ENCODE data around the gene XKRX. TPM values are rescaled to one million over a fixed set of nuclear protein-coding genes. Genes with fewer than 3 reads are reported as not detected.

XKRX gene
- 0.15 TPM for polyA plus RNA-seq (2013, experiment 1 of 2)
- not detected for polyA plus RNA-seq (2013, experiment 2 of 2)

DNA sequence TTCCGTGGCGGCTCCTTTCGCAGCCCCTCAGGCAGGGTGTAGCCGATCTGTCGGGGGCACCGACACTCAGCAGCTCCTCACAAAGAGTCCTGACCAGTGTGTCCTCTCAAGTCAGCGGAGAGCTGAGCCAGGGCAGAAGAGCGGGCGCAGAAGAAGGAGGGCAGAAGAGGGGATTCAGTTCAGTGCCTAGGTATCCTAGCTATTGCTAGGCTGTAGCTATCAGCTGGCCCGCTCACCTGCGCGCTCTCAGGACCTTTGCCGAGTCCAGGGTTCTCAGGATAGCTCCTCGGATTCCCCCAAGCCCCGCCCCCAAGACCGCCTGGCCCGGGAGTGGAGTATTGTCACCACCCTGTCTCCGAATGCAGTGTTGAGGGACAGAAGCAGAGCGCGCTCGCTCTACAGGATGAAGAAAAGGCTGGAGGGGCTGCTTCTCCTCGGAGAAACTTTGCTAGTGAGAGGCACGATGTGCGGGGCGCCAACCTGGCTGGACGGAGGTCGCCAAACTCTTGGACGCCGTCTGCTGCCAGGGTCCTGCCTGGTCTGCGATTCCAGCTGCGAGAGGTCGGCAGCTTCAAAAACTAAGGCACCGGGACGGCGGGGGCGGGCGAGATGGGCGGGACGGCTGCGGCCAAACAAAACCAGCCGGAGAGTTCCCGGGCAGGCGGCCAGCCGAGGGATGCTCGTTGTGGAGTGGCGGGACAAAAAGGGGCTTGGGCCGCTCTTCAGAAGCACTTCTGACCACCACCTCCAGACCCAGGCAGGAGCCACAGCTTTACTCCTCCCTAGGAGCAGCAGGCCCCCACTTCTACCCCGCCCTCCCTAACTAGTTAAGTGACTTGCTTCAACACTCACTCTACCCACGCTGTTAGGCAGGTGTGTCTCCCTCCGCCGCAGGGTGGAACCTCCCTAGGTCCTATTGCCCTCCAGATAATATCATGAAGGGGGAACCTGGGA is at the start of gene XKRX:
Gene XKRX (minus strand): TSS at position 258 of the 954 bp plus-strand sequence. CDS start 613 bp downstream, outside the sequence.
- Histone ChIP-seq H3K4me1 (ENCODE audit: control insufficient read depth, insufficient read depth, low read length, poor library complexity, severe bottlenecking) (no peaks in the 10 kb centered on the region), H3K4me3 (ENCODE audit: extremely low read depth, insufficient read depth, low read length, poor library complexity, severe bottlenecking) (peak within 1 kb of the TSS; percentile 28), H3K36me3 (ENCODE audit: control insufficient read depth, insufficient read depth, low read length) (no peaks in the 10 kb centered on the region), H3K9me3 (ENCODE audit: control insufficient read depth, low read length) (peaks cover 4% of the 10 kb centered on the region), H3K27ac (ENCODE audit: low read depth, low read length, severe bottlenecking) (no peak within 1 kb of the TSS)
- WGBS, 2 experiments (ENCODE audit: insufficient coverage in 2 of 2) = 0 to 1% methylated on average over 20 to 21 of the region's 51 CpGs

DNA sequence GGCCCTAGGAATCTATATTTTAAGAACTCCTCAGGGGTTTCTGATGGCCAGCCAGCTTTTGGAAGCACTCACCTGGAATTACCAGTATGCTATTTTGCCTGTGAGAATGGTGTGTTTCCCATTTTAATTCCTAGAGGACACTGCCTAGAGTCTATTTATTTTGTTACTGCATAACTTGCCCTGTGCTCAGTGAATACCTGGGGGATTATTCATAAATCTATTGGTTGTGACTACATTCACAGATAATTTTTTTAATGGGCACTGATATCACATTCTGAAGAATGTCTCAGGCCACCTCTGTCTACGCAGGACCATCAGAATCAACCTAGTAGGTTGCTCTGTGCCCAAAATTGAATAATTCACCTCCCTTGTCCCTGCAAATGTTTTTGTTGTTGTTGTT is 47.5 kb upstream of the XKRX start:
- no peaks in the 10 kb centered on the region for H3K9me3 ChIP-seq (ENCODE audit: control insufficient read depth, low read length)

DNA sequence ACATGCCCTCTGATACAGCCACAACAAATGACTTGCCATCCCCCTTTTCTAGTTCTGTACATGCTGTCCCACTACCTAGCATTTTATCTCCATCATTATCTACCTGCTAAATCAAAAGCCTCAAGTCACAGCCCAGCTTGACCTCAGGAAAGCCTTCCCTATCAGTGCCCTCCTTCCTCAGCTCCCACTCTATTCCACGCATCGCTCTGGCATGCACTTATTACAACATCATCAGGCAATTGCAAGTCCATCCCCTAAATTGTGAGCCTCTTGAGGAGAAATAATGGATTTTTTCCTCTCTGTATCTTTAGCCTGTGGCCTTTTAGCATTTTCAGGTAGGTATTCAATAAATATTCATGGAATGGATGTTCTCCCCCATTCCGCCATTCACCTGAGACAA is 46.5 kb upstream of the XKRX start:
- Histone ChIP-seq H3K4me3 (ENCODE audit: extremely low read depth, insufficient read depth, low read length, poor library complexity, severe bottlenecking) (no peak overlapping the region), H3K36me3 (ENCODE audit: control insufficient read depth, insufficient read depth, low read length) (no peaks in the 10 kb centered on the region), H3K27ac (ENCODE audit: low read depth, low read length, severe bottlenecking) (no peak overlapping the region), H3K9me3 (ENCODE audit: control insufficient read depth, low read length) (no peaks in the 10 kb centered on the region), H3K4me1 (ENCODE audit: control insufficient read depth, insufficient read depth, low read length, poor library complexity, severe bottlenecking) (no peaks in the 10 kb centered on the region)
- WGBS, 2 experiments (ENCODE audit: insufficient coverage in 2 of 2) = no CpG with 5 or more reads among the region's 3 CpGs

More for the DNA sequence above, 47.5 kb upstream of the XKRX start:
- Histone ChIP-seq H3K4me3 (ENCODE audit: extremely low read depth, insufficient read depth, low read length, poor library complexity, severe bottlenecking) (no peak overlapping the region), H3K36me3 (ENCODE audit: control insufficient read depth, insufficient read depth, low read length) (no peaks in the 10 kb centered on the region), H3K4me1 (ENCODE audit: control insufficient read depth, insufficient read depth, low read length, poor library complexity, severe bottlenecking) (no peaks in the 10 kb centered on the region), H3K27ac (ENCODE audit: low read depth, low read length, severe bottlenecking) (no peak overlapping the region)
- WGBS, 2 experiments (ENCODE audit: insufficient coverage in 2 of 2) = no CpG with 5 or more reads among the region's 1 CpG

DNA sequence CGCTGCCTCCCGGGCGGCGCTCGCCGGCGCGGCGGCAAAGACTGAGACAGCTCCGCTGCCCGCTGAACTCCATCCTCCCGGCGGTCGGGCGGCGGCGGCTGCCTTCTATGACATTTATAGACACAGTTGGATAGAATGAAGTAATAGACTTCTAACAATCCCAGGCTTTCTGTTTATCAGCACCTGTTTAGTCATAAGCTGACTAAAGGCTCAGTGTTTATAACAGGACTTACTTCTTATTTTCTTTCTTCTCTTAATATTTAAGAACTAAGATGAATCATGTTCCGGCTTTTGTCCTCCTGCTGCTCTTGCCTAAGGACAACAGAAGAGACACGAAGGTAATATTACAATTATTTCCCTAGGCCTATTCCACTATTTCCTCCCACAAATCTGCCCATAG is 44.7 kb upstream of the XKRX start:
- no peaks in the 10 kb centered on the region for H3K4me1 ChIP-seq (ENCODE audit: control insufficient read depth, insufficient read depth, low read length, poor library complexity, severe bottlenecking)
- H3K9me3 ChIP-seq (ENCODE audit: control insufficient read depth, low read length) = no peaks in the 10 kb centered on the region
- no CpG with 5 or more reads among the region's 19 CpGs for WGBS, 2 experiments (ENCODE audit: insufficient coverage in 2 of 2)
- no peak overlapping the region for H3K27ac ChIP-seq (ENCODE audit: low read depth, low read length, severe bottlenecking)
- H3K36me3 ChIP-seq (ENCODE audit: control insufficient read depth, insufficient read depth, low read length) = no peaks in the 10 kb centered on the region
- no peak overlapping the region for H3K4me3 ChIP-seq (ENCODE audit: extremely low read depth, insufficient read depth, low read length, poor library complexity, severe bottlenecking)

DNA sequence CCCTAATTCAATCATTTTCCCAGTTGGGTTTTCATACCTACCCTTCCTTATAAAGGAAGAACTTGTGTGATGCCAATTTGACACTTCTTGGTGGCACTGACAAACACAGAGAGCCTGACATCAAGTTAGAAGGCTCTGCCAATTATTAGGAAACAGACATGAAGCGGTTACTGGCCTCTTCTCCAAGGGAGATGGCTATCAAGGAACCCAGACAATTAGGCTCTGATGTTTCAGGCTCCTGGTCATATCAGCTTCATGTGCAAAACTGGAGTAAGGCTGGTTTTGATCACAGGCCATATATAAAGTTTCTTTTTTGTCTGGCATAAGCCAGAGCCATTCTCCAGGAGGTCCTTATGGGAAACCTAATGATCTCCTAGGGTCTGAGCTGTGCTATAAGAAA is 41.2 kb upstream of the XKRX start:
- Histone ChIP-seq H3K4me3 (ENCODE audit: extremely low read depth, insufficient read depth, low read length, poor library complexity, severe bottlenecking) (no peak overlapping the region), H3K4me1 (ENCODE audit: control insufficient read depth, insufficient read depth, low read length, poor library complexity, severe bottlenecking) (no peaks in the 10 kb centered on the region), H3K27ac (ENCODE audit: low read depth, low read length, severe bottlenecking) (no peak overlapping the region), H3K36me3 (ENCODE audit: control insufficient read depth, insufficient read depth, low read length) (no peaks in the 10 kb centered on the region), H3K9me3 (ENCODE audit: control insufficient read depth, low read length) (no peaks in the 10 kb centered on the region)
- WGBS, 2 experiments (ENCODE audit: insufficient coverage in 2 of 2) = 80 to 83% methylated on average over 1 of the region's 1 CpG

DNA sequence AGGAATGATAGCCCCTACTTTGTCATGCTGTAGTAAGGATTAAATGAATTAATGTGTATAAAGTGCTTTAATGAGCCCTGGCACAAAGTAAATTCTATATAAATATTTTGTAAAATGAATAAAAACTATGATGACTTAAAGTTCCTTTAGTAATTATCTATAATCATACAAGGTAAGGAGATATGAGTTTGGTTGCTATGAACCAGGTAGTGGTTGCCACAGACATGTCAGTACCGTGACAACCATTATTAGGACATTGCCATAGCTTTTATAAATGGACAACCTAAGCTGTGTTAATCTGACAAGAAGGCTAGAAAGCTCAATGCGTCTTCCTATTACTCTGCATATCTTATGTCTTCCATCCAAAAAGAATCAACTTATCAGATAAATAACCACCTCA is 40.7 kb upstream of the XKRX start, which contains the start of gene ARL13A:
Gene ARL13A (plus strand): TSS at position 301 of the 400 bp plus-strand sequence. CDS start 3,982 bp downstream, outside the sequence.
- Histone ChIP-seq H3K36me3 (ENCODE audit: control insufficient read depth, insufficient read depth, low read length) (no peaks in the 10 kb centered on the region), H3K27ac (ENCODE audit: low read depth, low read length, severe bottlenecking) (no peak within 1 kb of the TSS), H3K4me1 (ENCODE audit: control insufficient read depth, insufficient read depth, low read length, poor library complexity, severe bottlenecking) (no peaks in the 10 kb centered on the region), H3K9me3 (ENCODE audit: control insufficient read depth, low read length) (no peaks in the 10 kb centered on the region), H3K4me3 (ENCODE audit: extremely low read depth, insufficient read depth, low read length, poor library complexity, severe bottlenecking) (no peak within 1 kb of the TSS)
- WGBS, 2 experiments (ENCODE audit: insufficient coverage in 2 of 2) = 100% methylated on average over 1 of the region's 2 CpGs; no CpG with 5 or more reads in 1 of the 2 experiments

DNA sequence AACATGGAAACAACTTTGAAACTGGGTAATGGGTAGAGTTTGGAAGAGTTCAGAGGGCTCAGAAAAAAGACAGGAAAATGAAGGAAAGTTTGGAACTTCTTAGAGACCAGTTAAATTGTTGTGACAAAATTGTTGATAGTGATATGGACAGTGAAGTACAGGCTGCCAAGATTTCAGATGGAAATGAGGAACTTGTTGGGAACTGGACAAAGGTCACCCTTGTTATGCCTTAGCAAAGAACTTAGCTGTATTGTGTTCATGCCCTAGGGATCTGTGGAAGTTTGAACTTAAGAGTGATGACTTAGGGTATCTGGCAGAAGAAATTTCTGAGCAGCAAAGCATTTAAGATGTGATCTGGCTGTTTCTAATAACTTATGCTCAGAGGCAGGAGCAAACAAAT is 35.6 kb upstream of the XKRX start:
- H3K9me3 ChIP-seq (ENCODE audit: control insufficient read depth, low read length) = no peaks in the 10 kb centered on the region

DNA sequence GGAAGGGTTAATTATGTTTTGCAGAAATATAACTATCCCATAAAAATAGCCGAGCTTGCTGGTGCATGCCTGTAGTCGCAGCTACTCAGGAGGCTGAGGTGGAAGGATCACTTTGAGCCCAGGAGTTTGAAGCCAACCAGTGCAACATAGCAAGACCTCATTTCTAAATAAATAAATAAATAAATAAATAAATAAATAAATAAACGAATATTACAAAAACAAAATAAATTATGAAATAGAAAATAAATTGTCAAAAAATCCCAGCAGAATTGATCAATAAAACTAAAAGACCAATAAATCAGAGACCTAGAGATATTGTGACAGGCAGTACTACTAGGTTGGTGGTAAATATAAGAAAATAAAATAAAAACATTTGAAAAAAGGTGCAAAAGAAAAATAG is 34.1 kb upstream of the XKRX start:
- WGBS, 2 experiments (ENCODE audit: insufficient coverage in 2 of 2) = no CpG with 5 or more reads among the region's 3 CpGs
- H3K9me3 ChIP-seq (ENCODE audit: control insufficient read depth, low read length) = no peaks in the 10 kb centered on the region
- no peaks in the 10 kb centered on the region for H3K36me3 ChIP-seq (ENCODE audit: control insufficient read depth, insufficient read depth, low read length)
- H3K4me3 ChIP-seq (ENCODE audit: extremely low read depth, insufficient read depth, low read length, poor library complexity, severe bottlenecking) = no peak overlapping the region
- H3K27ac ChIP-seq (ENCODE audit: low read depth, low read length, severe bottlenecking) = no peak overlapping the region
- no peaks in the 10 kb centered on the region for H3K4me1 ChIP-seq (ENCODE audit: control insufficient read depth, insufficient read depth, low read length, poor library complexity, severe bottlenecking)

More for the DNA sequence above, 35.6 kb upstream of the XKRX start:
- Histone ChIP-seq H3K36me3 (ENCODE audit: control insufficient read depth, insufficient read depth, low read length) (no peaks in the 10 kb centered on the region), H3K4me1 (ENCODE audit: control insufficient read depth, insufficient read depth, low read length, poor library complexity, severe bottlenecking) (no peaks in the 10 kb centered on the region), H3K4me3 (ENCODE audit: extremely low read depth, insufficient read depth, low read length, poor library complexity, severe bottlenecking) (no peak overlapping the region), H3K27ac (ENCODE audit: low read depth, low read length, severe bottlenecking) (no peak overlapping the region)

DNA sequence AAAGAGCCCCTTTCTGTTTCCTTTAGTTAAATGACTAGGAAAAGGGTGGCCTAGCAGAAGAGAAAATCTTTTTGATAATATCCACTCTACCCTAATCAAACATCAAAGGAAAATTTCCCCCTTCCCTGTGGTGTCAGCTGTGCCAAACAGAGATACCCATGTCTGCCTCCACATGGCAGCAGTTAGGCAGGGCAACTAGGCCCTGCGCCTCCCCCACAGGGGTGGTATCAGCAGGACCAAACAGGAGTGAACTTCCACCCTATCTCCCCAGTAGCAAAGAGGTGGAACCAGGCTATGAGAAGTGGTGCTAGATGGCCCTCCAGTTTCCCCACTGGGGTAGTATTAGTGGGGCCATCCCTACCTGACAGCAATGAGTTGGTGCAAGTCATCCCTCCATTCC is 19.8 kb upstream of the XKRX start:
- Histone ChIP-seq H3K9me3 (ENCODE audit: control insufficient read depth, low read length) (no peaks in the 10 kb centered on the region), H3K36me3 (ENCODE audit: control insufficient read depth, insufficient read depth, low read length) (no peaks in the 10 kb centered on the region), H3K4me3 (ENCODE audit: extremely low read depth, insufficient read depth, low read length, poor library complexity, severe bottlenecking) (no peak overlapping the region), H3K4me1 (ENCODE audit: control insufficient read depth, insufficient read depth, low read length, poor library complexity, severe bottlenecking) (no peaks in the 10 kb centered on the region), H3K27ac (ENCODE audit: low read depth, low read length, severe bottlenecking) (no peak overlapping the region)
- WGBS, 2 experiments (ENCODE audit: insufficient coverage in 2 of 2) = no CpG with 5 or more reads among the region's 1 CpG

DNA sequence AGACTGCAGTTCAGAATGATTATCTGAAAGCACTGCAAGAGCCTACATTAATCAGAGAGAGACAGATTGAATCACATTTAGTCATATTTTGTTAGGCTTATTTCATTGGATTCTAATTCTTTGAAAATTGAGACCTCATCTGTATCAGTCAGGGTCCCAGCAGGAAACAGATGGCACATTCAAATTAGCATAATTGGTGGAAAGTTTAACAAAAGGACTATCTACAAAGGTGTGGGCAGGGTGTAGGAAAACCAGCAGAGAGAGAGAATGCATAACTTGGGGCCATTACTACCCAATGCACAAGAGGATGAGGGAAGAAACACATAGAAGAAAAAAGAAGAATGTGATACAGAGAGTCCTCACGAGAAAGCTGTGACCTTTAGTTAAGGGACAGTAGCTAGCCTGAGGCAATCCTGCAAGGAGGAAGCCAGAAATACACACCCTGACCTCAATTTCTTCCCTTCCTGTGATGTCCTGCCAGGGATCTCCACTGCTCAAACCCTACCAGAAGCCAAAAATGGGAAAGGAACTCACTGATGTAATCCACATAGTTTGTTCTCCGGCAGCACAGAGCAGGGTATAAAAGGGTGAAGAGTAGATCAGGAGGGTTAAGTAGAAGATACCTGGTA is 17.7 kb upstream of the XKRX start:
- WGBS, 2 experiments (ENCODE audit: insufficient coverage in 2 of 2) = 40% methylated on average over 1 of the region's 2 CpGs; no CpG with 5 or more reads in 1 of the 2 experiments
- Histone ChIP-seq H3K4me3 (ENCODE audit: extremely low read depth, insufficient read depth, low read length, poor library complexity, severe bottlenecking) (no peak overlapping the region), H3K9me3 (ENCODE audit: control insufficient read depth, low read length) (no peaks in the 10 kb centered on the region), H3K36me3 (ENCODE audit: control insufficient read depth, insufficient read depth, low read length) (no peaks in the 10 kb centered on the region), H3K4me1 (ENCODE audit: control insufficient read depth, insufficient read depth, low read length, poor library complexity, severe bottlenecking) (no peaks in the 10 kb centered on the region), H3K27ac (ENCODE audit: low read depth, low read length, severe bottlenecking) (no peak overlapping the region)

Data from mesodermal cell (in vitro differentiated cells).